Sigmoid colon (tissue), 4 donors: ENCODE results near the gene PRR32.

Source experiments
- CTCF ChIP-seq, 4 experiments: fragments of 450-650 bp in 3 of 4; fragments of 200-600 bp in 1 of 4; IDR thresholded peaks; one replicate each; pipeline ENCODE4 v1.5.1; 2016 to 2019; ENCODE audit warnings: antibody characterized with exemption in 4 of 4, mild to moderate bottlenecking in 3 of 4, moderate library complexity in 2 of 4
- POLR2AphosphoS5 ChIP-seq, 4 donors: sonication (generic); formaldehyde crosslinking; IDR thresholded peaks; one replicate each; pipeline ENCODE4 v1.6.1; 2017; ENCODE audit warnings: antibody characterized with exemption in 4 of 4

DNA sequence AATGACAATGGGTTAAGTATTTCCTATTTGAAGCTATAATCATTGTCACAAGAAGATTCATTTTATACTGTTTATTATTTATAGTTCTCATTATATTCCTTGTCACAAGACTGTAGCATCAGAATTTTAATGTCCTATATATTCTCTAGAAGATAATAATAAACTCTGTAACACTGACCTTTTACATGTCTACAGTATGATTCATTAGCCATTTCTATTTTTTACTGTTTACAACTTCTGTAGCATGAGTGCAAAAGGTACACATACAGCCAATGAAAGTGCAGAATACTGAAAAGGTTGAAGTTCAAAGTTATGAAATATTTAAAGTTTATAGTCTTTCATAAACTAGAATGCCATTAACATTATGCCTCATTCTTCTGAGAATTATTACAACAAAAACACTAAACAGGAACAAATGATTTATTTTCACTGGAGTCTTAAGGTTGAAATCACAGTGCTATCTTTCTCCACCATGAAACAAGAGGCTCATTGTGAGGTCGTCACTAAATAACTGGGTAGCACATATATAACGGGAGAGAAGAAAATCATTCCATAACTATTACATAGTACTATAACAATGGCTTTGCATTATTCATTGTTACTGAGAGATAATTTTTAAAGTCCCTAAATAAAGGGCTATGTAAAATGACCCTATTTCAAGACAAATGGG lies 4.9 kb downstream of the PRR32 start:
- no peak for TF ChIP-seq POLR2AphosphoS5 (IDR thresholded peaks at IDR 0.05)
- TF ChIP-seq CTCF (IDR thresholded peaks at IDR 0.05), result no peak
